HS-27A (cell line): ENCODE measurements around the gene CEP72.
"Not testable (repeated sequence)": the region's sequence is repeated elsewhere in the genome, so short reads cannot be mapped to it uniquely, and the experiment has no call there.

Experiments
- DNase-seq: peaks from one replicate; pipeline ENCODE4 v3.0.0-alpha.2; 2012; ENCODE audit warnings: low read depth, missing footprints

Gene CEP72

DNA sequence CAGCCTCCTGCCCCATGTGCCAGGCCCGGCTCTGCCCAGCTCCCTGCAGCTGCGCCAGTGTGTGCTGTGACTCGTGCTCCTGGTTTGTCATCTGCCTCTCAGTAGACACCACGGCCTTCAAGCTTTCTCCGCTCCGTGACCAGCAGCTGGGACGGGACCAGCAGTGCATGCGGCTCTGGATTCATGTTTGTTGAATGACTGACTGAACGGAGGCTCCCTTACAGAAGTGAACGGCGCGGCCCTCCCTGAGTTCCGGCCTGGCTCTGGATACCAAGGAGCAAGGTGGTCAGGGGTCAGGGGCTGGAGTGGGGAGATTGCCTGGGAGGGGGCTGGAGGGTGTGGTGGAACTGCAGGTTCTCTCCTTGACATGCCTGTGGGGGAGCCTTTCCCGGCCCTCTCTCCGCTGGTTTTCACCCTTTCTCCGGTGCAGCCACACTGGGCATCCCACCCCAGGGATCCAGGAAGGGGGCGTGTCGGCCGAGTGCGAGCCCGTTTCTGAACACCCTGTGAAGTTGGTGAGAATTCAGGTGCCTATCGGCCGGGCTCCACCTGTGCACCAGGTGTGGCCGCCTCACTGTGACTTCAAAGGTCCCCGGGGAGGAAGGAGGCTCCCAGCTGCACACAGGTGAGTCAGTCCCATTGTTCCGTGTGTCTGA, 11.1 kb upstream of the CEP72 start:
- no peak for DNase-seq

DNA sequence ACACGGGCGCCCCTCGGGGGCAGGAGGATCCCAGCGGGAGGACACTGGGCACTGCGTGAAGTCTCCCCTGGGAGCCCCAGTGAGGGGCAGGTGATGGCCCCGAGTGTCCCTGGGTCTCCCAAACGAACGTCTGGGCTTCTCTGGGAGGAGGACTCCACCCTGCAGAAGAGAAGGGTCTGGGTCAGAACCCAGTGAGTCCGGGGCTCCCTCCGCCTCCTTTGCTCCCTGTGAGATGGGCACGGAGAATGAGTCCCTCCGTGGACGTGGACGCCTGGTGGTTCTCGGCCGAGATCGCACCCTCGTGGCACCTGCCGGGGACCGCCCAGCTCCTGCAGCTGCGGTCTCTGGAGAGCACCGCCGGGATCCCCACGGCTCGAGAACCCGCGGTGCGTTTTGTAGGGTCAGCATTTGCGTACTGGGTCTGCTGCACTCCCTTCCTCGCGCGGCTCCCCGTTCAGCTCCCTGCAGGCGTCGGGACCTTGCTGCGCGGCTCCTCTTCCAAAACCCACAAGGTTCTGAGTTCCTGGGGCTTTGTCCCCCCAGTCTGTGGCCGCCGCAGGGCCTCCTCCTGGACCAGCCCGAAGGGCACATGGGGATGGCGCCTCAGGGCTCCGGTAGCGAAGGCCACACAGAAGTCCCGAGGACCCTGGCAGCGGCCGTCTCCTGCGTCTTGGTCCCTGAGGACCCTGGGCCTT, 10.2 kb upstream of the CEP72 start:
- no peak for DNase-seq

DNA sequence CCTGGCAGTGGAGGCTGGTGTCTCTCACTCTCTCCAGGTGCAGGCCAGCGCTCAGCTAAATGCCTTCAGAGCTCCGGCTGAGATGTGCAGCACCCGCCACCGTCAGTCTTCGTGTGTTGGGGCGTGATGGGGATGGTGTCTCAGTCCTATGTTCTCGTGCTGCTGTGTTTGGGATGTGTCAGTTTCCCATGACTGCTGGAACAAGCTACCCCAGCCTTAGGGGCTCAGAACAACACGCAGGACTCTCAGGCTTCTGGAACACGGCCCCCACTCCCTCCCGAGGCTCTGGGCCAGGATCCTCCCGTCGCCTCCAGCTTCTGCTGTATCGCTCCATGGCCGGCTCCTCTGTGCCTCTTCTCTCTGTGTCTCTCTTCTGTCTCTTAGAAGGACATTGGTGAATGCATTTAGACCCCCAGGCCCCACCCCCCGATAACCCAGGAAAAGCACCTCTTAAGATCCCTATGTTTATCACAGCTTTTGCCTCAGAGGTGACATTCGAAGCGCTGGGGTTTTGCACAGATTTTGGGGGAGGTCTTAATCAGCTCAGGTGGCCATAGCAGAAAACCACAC, 9.6 kb upstream of the CEP72 start:
- no peak for DNase-seq

DNA sequence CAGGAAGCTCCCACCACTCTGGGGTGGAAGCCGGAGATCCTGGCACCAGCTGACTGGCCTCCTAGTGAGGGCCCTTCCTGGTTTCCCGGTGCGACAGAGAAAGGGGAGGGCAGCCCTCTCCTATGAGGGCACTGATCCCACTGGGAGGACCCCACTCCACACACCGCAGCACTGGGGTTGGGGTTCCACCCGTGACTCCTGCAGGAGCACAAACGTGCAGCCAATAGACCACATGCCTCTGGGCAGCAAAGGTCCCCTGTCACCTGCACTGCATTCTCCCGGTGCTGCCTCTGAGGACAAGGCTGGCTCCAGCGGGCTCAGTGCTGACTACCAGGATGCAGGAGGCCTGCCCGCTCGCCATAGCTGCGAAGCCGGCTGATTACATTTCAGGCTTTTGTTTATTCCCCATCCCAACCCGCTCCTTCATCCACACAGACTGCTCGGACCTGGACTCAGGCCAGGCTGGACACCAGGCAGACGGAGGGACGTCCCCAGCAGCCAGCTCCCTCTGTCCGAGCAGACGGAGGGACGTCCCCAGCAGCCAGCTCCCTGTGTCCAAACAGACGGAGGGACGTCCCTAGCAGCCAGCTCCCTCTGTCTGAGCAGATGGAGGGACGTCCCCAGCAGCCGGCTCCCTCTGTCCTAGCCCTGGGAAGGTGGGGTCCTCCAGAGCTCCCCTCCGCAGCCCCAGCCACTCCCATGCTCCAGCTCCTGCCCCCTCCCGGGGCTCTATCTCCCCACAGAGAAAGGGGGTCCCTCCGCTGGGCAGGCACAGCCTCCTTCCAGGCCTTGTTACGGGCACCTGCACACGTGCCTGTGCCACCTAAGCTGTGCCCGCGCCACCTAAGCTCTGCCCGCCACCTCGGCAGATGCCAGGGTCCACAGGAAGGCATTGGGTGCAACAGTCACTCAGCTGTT, 8.8 kb upstream of the CEP72 start:
- DNase-seq, result no peak

DNA sequence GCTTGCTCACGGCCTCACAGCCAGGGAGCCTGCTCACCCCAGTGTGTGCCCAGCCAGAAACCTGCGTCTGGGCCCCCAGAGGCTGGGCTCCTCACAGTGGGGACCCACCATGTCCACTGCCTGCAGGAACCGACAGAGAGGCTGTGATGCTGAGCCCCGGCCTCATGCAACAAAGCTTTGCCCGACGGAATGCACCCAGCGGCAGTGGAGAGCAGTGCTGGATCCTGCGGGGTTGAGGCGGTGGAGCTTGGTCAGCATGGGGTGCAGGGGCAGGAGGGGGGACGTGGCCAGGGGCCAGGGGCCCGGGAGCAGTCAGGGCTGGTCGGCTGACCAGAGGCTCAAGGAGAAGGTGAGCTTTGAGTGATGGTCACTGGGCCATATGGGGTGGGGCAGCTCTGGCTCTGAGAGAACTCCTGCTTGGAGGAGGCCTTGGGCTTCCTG, 7.7 kb upstream of the CEP72 start:
- no peak for DNase-seq

DNA sequence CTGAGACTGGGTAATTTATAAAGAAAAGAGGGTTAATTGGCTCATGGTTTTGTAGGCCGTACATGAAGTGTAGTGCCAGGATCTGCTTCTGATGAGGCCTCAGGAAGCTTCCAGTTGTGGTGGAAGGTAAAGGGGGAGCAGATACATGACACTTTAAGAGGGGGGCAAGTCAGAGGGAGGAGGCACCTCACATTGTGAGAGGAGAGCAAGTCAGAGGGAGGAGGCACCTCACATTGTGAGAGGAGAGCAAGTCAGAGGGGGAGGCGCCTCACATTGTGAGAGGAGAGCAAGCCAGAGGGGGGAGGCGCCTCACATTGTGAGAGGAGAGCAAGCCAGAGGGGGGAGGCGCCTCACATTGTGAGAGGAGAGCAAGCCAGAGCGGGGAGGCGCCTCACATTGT, 7.0 kb upstream of the CEP72 start:
- DNase-seq, result not testable (repeated sequence)

DNA sequence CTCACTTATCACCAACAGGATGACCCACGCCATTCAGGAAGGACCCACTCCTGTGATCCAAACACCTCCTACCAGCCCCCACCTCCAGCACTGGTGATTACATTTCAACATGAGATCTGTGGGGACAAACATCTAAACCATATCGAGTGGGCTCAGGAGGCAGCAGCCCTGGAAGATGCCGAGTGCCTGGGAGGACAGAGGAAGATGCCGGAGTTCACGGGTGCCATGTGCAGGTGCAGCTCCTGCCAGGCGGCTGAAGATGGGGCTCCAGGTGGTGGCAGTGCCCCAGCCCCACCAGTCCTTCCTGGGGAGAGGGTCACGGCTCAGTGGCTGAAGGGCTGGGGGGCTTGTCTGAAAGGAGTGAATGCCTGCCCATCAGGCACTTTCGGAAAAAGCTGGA, 6.1 kb upstream of the CEP72 start:
- DNase-seq, result no peak

DNA sequence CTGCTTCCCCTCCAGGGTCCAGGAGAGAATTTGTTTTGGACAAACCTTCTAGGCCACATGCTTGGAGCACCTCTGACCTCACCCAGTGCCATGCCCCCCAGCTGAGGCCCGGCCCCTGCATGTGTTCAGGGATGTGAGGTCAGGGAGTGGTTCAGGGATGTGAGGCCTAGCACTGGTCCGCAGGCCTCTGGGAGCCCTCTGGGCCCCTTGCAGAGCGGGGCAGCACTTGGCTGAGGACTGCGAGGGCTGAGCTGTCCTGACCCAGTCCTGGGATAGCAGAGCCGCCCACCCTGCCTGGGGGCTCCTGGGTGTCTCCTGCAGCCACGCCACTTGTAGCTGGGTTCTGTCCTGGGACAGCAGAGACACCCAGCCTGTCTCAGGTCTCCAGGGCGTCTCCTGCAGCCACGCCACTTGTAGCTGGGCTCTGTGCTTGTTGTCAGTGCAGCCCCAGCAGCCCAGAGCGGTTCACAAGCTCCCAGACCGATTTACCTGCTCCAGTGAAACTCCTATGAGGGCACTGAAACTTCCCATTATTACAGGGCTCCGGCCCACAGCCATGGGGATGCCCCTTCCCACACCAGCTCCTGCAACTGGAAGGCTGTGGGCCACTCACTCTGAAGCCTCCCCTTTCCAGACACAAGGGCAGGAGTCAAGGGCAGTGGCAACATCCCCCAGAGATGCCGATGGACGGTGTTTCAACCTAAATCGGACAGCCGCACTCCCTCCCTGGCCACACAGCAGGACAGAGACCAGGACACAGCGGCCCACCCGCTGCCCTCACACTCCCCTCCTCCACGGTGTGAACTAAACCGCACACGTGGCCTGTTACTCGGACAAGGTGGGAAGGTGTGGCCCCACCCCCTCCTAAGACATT, 5.4 kb upstream of the CEP72 start:
- DNase-seq, result no peak

DNA sequence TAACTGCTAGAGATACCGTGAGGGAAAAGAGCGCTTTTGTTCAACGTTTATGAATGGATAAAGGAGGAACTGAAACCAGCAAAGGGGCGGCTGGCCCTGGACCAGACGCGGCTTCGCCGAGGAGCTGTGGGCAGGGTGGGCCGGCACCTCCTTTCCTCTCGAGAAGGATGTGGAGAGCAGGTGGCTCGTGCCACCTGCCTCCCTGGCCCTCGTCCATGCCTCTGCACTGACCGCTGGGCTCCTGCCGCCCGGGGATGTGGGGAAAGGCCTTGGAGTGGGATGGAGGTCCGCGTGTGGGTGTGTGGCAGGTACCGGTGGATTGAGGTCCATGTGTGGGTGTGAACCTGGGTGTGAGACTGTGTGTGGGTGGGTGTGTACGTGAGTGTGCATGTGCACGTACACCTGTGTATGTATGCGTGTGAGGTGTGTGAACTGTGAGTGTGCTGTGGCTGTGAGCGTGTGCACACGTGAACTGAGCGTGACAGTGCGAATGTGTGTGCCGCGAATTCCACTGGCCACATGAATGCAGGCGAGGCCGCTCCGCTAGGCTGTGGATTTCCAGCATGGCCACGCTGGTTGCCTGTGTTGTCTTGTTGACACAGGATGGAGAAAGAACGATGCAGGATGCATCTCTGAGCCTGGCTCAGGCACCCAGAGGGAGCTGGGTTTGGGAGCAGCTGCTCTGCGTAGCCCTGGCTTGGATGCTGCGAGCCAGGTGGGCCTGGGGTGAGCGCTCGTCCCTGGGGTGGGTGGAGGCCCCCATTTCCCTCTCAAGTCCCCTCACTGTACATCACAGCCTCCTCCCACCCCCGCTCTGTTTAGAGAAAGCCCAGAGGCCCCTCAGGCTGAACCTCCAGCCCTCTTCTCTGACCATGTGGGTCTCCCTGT, 4.4 kb upstream of the CEP72 start:
- no peak for DNase-seq

DNA sequence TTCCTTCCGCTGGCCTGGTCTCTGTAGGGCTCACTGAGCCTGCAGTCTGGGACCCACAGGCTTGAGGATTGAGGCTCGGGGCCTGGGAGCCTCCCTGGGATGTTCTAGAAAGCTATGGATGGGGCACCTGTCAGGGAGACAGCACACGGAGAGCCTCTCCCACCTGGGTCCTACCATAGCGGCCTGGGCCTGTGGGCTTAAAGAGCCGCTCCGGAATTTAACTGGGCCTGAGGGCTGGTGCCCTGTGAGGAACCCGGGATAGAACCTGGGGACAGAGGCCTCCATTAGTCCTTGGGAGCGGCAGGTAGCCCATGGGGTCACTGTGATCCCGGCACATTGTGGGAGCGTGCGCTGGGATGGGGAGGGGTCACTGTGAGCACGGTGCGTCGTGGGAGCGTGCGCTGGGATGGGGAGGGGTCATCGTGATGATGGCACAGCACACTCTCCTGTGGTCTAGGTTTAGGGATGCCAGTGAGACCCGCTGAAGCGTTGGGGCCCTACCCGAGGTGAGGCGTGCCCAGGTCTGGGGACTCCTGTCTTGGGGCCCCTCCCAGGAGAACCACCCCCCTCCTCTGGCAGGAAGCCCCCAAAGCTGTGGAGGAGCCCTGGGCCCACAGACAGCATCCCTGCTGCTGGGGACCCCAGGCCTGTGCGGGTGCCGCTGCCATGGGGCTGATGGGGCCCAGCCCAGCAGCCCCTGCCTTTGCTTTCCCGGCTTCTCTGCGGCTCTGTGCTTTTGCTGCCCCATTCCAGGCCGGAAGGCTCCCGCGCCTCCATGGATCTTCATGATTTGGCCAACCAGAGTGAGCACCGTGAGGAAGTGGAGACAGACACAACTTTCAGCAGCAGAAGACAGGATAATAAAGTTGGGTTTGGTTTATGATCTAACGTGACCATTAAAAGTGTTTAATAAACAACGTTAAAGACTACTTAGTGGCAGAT, 3.4 kb upstream of the CEP72 start:
- no peak for DNase-seq

DNA sequence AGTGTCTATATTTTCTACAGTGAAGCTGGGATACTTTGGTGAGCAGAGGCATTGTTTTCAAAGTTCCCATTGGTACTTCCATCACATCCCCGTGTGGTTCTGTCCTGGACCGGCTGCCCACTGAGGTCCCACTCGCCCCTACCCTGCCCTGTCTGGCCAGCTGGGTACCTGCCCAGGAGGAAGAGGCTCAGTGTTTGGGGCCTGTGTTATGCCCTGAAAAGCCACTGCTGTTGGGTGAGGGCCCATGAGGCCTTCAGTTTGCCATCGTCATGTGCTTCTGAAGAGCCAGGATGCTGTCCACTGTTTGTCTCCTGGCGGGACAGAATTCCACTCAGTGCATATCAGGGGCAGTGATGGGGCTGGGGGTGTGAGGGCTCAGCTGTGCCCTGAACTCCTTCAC, 2.6 kb upstream of the CEP72 start:
- no peak for DNase-seq

DNA sequence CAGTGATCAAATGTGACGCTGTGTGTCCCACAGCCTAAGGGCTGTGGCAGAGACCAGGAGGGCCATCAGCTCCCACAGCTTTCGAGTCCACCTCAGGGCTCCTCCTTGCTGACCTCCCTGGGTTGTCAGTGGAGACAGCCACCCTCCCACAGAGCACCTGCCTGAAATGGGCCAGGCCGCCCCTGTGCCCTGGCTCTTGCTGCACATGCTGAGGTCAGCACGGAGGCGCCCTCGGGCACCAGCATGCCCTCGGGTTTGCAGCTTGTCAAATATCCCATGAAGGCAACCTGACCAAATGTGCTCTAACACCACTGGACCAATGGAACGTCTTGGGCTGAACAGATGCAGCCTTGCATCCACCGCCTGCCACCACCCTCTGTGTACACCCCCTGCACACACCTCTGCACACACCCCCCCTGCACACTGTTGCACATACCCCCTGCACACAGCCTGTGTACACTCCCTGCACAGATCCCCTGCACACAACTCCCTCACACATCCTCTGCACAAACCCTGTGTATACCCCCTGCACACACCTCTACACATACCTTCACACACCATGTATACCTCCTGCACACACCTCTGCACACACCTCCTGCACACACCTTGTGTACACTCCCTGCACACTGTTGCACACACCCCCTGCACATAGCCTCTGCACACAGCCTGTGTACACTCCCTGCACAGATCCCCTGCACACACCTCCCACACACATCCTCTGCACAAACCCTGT, 2.0 kb upstream of the CEP72 start:
- no peak for DNase-seq

DNA sequence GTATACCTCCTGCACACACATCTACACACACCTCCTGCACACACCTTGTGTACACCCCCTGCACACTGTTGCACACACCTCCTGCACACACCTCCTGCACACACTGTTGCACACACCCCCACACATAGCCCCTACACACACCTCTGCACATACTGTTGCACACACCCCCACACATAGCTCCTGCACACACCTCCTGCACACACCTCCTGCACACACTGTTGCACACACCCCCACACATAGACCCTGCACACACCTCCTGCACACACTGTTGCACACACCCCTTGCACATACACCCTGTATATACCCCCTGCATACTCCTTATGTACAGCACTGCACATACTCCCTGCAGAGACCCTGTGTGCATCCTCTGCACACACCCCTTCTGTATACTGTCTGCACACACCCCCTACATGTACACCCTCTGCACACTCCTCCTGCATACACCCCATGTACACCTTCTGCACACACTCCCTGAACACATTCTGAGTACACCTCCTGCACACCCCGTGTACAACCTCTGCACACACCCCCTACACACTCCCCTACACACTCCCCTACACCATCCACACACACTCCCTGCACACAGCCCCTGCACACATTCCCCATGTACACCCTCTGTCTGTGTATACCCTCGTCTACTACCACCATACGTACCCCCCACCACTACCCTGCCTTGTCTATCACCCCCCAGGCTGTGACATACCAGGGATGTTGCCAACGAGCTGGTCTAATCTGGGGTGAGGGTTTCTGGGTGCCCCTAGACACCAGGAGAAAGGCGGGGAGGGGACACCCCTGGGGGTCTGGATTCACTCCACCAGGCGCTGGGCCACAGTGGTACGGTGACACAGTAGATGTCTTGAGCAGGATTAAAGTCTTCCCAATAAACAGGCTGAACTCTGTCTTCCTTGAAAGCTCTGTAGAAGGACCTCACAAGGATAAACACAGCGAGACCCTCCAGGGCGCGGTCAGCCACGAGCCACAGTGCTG, 1.1 kb upstream of the CEP72 start:
- no peak for DNase-seq

DNA sequence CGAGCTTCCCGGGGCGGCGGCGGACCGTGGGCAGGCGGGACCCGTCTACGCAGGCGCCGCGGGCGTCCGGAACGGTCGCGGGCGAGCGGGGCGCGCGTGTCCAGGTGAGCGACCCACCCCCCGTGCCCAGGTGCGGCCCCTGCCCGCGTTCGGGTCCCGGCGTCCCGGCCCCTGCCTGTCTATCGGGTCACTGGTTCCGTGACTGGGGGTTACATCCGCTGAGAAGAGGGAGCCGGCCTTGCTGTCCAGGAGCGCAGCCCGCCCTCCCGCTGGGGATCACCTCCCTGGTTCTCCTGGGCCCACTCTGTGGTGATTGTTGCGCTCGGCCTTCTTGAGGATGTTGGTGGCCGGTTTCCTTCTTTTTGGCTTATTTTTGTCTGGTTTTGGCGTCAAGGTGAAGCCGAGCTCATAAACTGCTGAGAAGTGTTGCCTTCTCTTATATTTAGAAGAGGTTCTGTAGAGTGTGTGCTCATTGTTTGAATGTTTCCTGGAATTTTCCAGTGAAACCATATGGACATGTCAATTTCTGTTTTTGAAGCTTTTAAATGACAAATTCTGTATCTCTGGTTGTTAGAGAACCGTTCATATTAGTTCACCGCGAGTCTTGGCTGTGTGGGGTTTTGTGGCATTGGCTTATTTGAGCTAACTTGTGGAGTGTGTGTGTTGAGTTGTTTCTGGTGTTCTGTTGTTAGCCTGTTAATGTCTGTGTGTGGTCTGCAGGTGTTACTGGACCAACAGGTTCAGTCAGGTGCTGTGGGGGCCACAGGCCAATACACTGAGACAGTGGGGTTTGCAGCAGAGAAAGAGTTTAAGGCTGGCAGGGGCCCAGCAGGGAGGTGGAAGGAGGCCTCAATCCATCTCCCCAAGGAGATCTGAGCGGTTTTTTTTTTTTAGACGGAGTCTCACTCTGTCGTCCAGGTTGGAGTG, 621 bp downstream of the CEP72 start:
- peak; percentile 12 for DNase-seq

DNA sequence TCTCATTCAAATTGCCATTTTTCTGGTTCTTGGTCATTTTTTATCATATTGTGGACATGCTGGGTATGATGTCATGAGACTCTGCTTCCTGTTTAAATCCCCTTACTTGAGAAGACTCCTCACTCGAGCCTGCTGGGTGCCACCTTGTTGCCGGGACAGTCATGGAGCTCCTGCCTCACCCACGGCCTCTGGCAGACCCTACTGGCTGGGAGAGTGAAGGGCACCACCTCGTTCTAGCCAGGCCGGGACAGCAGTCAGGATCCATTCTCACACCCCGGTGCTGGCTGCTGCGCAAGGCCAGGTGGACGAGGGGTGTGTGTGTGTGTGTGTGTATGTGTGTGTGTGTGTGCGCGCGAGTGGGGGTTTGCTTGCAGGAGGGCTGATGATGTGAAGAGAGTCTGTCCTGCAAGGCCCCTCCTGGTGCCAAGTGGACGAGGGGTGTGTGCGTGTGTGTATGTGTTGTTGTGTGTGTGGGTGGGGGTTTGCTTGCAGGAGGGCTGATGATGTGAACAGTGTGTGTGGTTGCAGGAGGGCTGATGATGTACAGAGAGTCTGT, 4.4 kb downstream of the CEP72 start:
- DNase-seq, result no peak

DNA sequence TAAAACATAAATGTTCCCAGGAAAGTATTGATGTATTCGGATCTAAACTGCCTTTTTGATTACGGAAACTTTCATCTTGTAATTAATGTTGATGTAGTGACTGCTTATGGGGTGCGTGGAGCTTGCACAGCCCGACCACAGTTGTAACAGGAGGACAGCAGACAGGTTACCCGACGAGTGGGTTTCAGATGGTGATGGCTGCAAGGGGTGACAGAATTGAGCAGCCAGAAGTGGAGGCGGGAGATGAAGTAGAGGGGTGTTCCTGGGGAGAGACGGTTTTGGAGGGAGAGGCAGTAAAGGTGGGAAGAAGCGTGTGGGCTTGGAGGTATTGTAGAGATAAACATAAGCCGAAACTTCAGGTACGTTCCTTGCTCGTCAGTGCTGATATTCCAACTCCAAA, 5.8 kb downstream of the CEP72 start:
- no peak for DNase-seq
